AG04450 (cell line): ENCODE data around the gene BRSK2. TPM values are rescaled to one million over a fixed set of nuclear protein-coding genes. Genes with fewer than 3 reads are reported as not detected.

Experiments
- CTCF ChIA-PET: fragments of 300-600, 350-600 bp; formaldehyde crosslinking; extraction: SDS; loops from one replicate; lab custom pipeline; 2022; ENCODE audit warnings: antibody characterized with exemption, inconsistent platforms; lab: Charles Lee
- POLR2A ChIA-PET: fragments of 350-600 bp; formaldehyde crosslinking; extraction: SDS; loops from one replicate; lab custom pipeline; 2021; ENCODE audit warnings: antibody characterized with exemption, inconsistent platforms; lab: Yijun Ruan, JAX
- DNase-seq: peaks from one replicate; pipeline ENCODE4 v3.0.0-alpha.2; 2011; ENCODE audit warnings: low read depth, low spot score
- H3K27ac ChIP-seq: one replicate; pipeline ENCODE4 v1.5.1; 2012; ENCODE audit warnings: low read depth, low read length, control low read depth
- H3K27me3 ChIP-seq: one replicate; pipeline ENCODE4 v1.6.0; 2012; ENCODE audit warnings: low read length; ENCODE audit not compliant: control insufficient read depth, insufficient read depth
- H3K4me3 ChIP-seq: 2 replicates; pipeline ENCODE4 v1.5.1; 2011; ENCODE audit warnings: mild to moderate bottlenecking, low read depth, low read length, control low read depth
- H3K9me3 ChIP-seq: 2 replicates; pipeline ENCODE4 v1.5.1; 2012; ENCODE audit warnings: low read length; ENCODE audit not compliant: control insufficient read depth, insufficient read depth
- CTCF ChIP-seq: IDR thresholded peaks from 2 replicates; pipeline ENCODE4 v1.5.1; 2011; ENCODE audit warnings: low read depth, low read length, control low read depth, inconsistent platforms
- polyA plus RNA-seq: library from polyadenylated mRNA; depleted of rRNA; stranded (reverse); fragments of >200 nt; gene quantifications from 2 replicates; pipeline ENCODE4 v1.2.3, GENCODE V29; 2011

Gene BRSK2
- polyA plus RNA-seq, 1 experiment: 0.11 TPM

GRCh38 chr11:1480191-1480554, 90.4 kb downstream of the BRSK2 start:
- Histone ChIP-seq H3K4me3 (no peak overlapping the region), H3K27ac (no peak overlapping the region), H3K27me3 (no peaks in the 10 kb centered on the region), H3K9me3 (no peaks in the 10 kb centered on the region; the same call in 1 of the 2 replicates)
- TF ChIP-seq CTCF: no peak
- ChIA-PET POLR2A (no interaction called here), CTCF (no interaction called here)
- no peak for DNase-seq

- H3K4me3 ChIP-seq: no peak overlapping the region
- no peaks in the 10 kb centered on the region for H3K27me3 ChIP-seq
- no peaks in the 10 kb centered on the region; the same call in 1 of the 2 replicates for H3K9me3 ChIP-seq
- DNase-seq: no peak
- H3K27ac ChIP-seq: no peak overlapping the region
- POLR2A ChIA-PET: no interaction called here
- TF ChIP-seq CTCF: no peak
- CTCF ChIA-PET: no interaction called here
Observed at GRCh38 chr11:1480555-1481482, 91.1 kb downstream of the BRSK2 start.

- CTCF ChIA-PET: no interaction called here
- DNase-seq: no peak
- no peak for TF ChIP-seq CTCF
Observed at GRCh38 chr11:1481483-1481825, 91.7 kb downstream of the BRSK2 start.

GRCh38 chr11:1481861-1482441, 92.2 kb downstream of the BRSK2 start:
- Histone ChIP-seq H3K9me3 (no peaks in the 10 kb centered on the region; the same call in 1 of the 2 replicates), H3K27ac (no peak overlapping the region), H3K27me3 (no peaks in the 10 kb centered on the region), H3K4me3 (no peak overlapping the region)
- ChIA-PET CTCF (no interaction called here), POLR2A (no interaction called here)
- TF ChIP-seq CTCF: no peak
- no peak for DNase-seq

More at GRCh38 chr11:1481483-1481825, 91.7 kb downstream of the BRSK2 start:
- H3K27ac ChIP-seq: no peak overlapping the region
- no peaks in the 10 kb centered on the region; the same call in 1 of the 2 replicates for H3K9me3 ChIP-seq
- POLR2A ChIA-PET: no interaction called here
- H3K27me3 ChIP-seq: no peaks in the 10 kb centered on the region
- no peak overlapping the region for H3K4me3 ChIP-seq
